ENCODE results near the gene ANKRD1. TPM values are rescaled to one million over a fixed set of nuclear protein-coding genes. Genes with fewer than 3 reads are reported as not detected.
"Not testable (repeated sequence)": the region's sequence is repeated elsewhere in the genome, so short reads cannot be mapped to it uniquely, and the experiment has no call there.

The ANKRD1 gene
- total RNA-seq, 8 experiments from 2014 or later, result 0.11 to 27.7 (median 0.24) TPM; not detected in 3

DNA sequence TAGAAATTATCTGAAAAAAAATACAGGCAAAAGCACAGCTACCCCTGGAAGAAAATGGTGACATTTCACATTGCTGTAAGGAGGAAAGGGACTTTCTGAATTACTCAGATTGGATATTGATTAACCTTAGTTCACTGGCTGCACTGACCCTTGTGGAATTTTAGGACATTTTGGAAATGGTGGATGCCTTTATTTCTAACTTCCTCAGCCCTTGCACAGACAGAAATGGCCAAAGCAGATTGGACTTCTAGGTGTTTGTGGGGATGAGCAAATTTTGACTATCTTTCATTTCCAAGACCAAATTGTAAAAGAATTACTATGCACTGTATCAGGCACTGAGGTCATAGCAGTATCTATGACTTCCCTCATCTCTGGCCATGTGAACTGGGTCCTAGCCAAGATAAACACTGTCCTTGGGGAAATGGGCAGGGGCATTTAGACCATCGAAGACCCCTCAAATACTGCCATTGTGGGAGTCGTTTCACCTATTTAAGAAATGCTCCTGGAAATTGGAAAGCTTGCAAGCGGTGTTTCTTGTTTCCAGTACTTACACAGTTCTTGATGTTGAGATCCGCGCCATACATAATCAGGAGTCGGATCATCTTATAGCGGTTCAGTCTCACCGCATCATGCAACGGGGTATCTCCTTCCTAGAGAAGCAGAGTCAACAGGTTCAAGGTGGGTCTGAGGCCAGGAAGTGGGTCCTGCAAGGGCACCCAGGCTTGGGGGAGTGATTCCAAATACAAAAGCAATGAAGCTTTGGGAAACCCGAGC, 5.7 kb downstream of the ANKRD1 start:
- ATAC-seq (replicated peaks in 6 of 8), result no peak
- peaks cover 0 to 2% of the 10 kb centered on the region in 2 donors for H3K4me1 ChIP-seq (replicated peaks in 1 of 2)
- 76 to 100% (median 90%) methylated on average over 1 to 10 of the region's 10 CpGs; no CpG with 5 or more reads in 3 of the 10 experiments for WGBS, 10 experiments
- H3K4me3 ChIP-seq, result no peak overlapping the region
- no peak overlapping the region for H3K27ac ChIP-seq
- in situ Hi-C loops (cut with MboI; ENCODE audit: low pct_unique_long_range_greater_than_20kb in 2 of 9, low sequenced_read_pairs in 9 of 9, unreplicated experiment in 9 of 9), result loop anchor here in 8 of 9 experiments (5.0 to 25.0 kb wide), 3 partner anchors 322 to 347 kb away; no protein-coding TSS in a partner anchor

DNA sequence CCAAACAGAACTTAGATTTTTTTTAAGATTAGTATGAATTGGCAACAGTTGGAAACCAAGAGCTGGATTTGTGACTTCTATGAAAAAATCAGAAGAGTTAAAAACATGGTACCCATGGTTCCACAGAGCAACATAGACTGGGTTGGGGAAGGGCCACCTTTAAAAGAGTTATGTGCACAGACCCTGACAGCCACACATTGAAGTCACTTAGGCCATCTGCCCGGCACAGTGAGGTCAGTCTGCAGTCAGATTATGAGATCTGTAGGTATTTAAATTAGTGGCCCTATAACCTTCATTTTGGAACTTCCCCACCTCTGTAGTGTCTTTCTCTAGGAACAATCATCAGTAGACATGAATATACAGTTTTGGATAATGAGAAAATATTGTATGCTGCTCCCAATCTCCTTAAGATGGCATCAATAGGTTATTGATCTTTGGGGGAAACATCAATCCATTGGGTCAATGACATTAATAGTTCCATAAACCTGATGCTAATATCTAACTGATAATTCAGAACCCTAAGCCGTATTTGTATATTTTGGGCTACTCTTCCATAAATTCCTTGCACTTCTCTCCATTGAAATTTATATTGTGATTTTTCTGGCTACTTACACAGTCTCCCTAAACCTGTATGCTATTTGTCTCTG, 7.0 kb downstream of the ANKRD1 start:
- in situ Hi-C loops (cut with MboI; ENCODE audit: low pct_unique_long_range_greater_than_20kb in 2 of 9, low sequenced_read_pairs in 9 of 9, unreplicated experiment in 9 of 9), result loop anchor here in 8 of 9 experiments (5.0 to 25.0 kb wide), 3 partner anchors 323 to 348 kb away; no protein-coding TSS in a partner anchor
- Histone ChIP-seq H3K4me3 (no peak overlapping the region), H3K27ac (no peak overlapping the region), H3K4me1 (replicated peaks in 1 of 2) (peaks cover 0 to 2% of the 10 kb centered on the region in 2 donors)
- ATAC-seq (replicated peaks in 6 of 8), result no peak
- WGBS, 10 experiments, result 0 to 100% (median 80%) methylated on average over 1 to 2 of the region's 2 CpGs

DNA sequence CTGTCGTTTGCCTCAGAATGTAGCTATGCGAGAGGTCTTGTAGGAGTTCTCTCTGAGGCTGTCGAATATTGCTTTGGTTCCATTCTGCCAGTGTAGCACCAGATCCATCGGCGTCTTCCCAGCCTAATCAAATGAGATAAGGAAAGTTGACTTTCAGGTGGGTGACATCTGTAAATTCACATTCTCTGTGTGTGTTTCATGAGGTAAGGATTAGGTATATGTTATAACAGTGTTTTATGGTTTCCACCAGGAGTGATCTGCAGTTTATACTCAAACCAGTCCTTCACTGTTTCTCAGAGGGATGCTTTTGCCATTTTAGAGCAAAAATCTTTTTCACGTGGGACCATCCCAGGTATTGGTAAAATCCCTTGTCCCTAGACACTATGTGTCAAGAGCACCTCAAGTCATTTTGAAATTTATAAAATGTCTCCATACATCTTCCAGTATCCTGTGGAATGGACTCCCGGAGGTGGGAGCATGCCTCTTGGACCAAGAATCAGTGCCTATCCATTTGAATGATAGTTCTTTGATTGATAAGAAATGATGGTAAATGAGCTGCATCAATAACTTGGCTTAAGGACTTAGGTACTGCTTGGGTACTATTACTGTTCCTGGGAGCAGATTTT, 7.9 kb downstream of the ANKRD1 start:
- H3K27ac ChIP-seq, result no peak overlapping the region
- ATAC-seq (replicated peaks in 6 of 8), result no peak
- 74 to 100% (median 98%) methylated on average over 3 to 5 of the region's 7 CpGs; no CpG with 5 or more reads in 2 of the 10 experiments for WGBS, 10 experiments
- H3K4me1 ChIP-seq (replicated peaks in 1 of 2), result peaks cover 0 to 2% of the 10 kb centered on the region in 2 donors
- H3K4me3 ChIP-seq, result no peak overlapping the region
- in situ Hi-C loops (cut with MboI; ENCODE audit: low pct_unique_long_range_greater_than_20kb in 2 of 9, low sequenced_read_pairs in 9 of 9, unreplicated experiment in 9 of 9), result loop anchor here in 8 of 9 experiments (5.0 to 25.0 kb wide), 3 partner anchors 324 to 349 kb away; no protein-coding TSS in a partner anchor

- H3K4me3 ChIP-seq, result no peak overlapping the region
- 0 to 88% (median 51%) methylated on average over 2 to 4 of the region's 4 CpGs; no CpG with 5 or more reads in 1 of the 10 experiments for WGBS, 10 experiments
- peak in 3 of 8 experiments; percentile 25 to 55 (median 54) for ATAC-seq (replicated peaks in 6 of 8)
- in situ Hi-C loops (cut with MboI; ENCODE audit: low pct_unique_long_range_greater_than_20kb in 2 of 9, low sequenced_read_pairs in 9 of 9, unreplicated experiment in 9 of 9), result loop anchor here in 8 of 9 experiments (5.0 to 25.0 kb wide), 3 partner anchors 325 to 350 kb away; no protein-coding TSS in a partner anchor
- H3K4me1 ChIP-seq (replicated peaks in 1 of 2), result peaks cover 0 to 2% of the 10 kb centered on the region in 2 donors
- H3K27ac ChIP-seq, result no peak overlapping the region
Measured at GRCh38 chr10:90912174-90912573, 8.7 kb downstream of the ANKRD1 start.

DNA sequence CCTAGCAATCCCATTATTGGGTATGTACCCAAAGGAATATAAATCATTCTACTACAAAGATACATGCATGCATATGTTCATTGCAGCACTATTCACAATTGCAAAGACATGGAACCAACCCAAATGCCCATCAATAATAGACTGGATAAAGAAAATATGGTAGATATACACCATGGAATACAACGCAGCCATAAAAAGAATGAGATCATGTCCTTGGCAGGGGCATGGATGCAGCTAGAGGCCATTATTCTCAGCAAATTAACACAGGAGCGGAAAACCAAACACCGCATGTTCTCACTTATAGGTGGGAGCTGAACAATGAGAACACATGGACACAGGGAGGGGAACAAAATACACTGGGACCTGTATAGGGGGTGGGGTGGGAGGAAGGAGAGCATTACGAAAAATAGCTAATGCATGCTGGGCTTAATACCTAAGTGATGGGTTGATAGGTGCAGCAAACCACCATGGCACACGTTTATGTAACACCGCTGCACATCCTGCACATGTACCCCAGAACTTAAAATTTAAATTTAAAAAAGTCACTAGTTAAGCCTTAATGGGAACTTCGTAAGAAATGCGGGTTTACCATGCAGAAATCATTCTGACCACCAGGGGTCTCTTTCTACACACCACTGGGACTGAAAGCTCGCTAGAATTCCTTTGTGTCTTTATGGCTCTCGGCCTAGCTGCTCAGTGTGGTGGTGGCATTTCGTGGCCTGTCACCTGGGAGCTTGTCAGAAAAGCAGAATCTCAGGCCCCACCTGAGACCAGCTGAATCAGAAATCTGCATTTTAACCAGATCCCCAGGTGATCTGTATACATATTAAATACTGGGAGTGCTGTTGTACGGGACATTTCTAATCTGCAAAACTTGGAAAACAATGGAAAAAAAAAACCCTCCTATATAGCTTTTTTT, 9.5 kb downstream of the ANKRD1 start:
- peak; percentile 80 to 91 (median 88) for ATAC-seq (replicated peaks in 6 of 8)
- 0 to 67% (median 36%) methylated on average over 1 to 9 of the region's 12 CpGs; no CpG with 5 or more reads in 2 of the 10 experiments for WGBS, 10 experiments
- H3K27ac ChIP-seq, result no peak overlapping the region
- in situ Hi-C loops (cut with MboI; ENCODE audit: low pct_unique_long_range_greater_than_20kb in 2 of 9, low sequenced_read_pairs in 9 of 9, unreplicated experiment in 9 of 9), result loop anchor here in 8 of 9 experiments (5.0 to 25.0 kb wide), 3 partner anchors 326 to 351 kb away; no protein-coding TSS in a partner anchor
- peaks cover 0 to 2% of the 10 kb centered on the region in 2 donors for H3K4me1 ChIP-seq (replicated peaks in 1 of 2)
- no peak overlapping the region for H3K4me3 ChIP-seq

- 29 to 100% (median 71%) methylated on average over 1 of the region's 1 CpG; no CpG with 5 or more reads in 1 of the 10 experiments for WGBS, 10 experiments
- H3K4me1 ChIP-seq (replicated peaks in 1 of 2), result no peaks in the 10 kb centered on the region
- in situ Hi-C loops (cut with MboI; ENCODE audit: low pct_unique_long_range_greater_than_20kb in 2 of 9, low sequenced_read_pairs in 9 of 9, unreplicated experiment in 9 of 9), result loop anchor here in 8 of 9 experiments (10.0 to 25.0 kb wide), 3 partner anchors 331 to 356 kb away; no protein-coding TSS in a partner anchor
- no peak overlapping the region for H3K27ac ChIP-seq
- ATAC-seq (replicated peaks in 6 of 8), result no peak
- no peak overlapping the region for H3K4me3 ChIP-seq
Measured at GRCh38 chr10:90906596-90906995, 14.3 kb downstream of the ANKRD1 start.

GRCh38 chr10:90905925-90906324, 15.0 kb downstream of the ANKRD1 start:
- Histone ChIP-seq H3K27ac (no peak overlapping the region), H3K4me3 (no peak overlapping the region), H3K4me1 (replicated peaks in 1 of 2) (no peaks in the 10 kb centered on the region)
- in situ Hi-C loops (cut with MboI; ENCODE audit: low pct_unique_long_range_greater_than_20kb in 2 of 9, low sequenced_read_pairs in 9 of 9, unreplicated experiment in 9 of 9), result loop anchor here in 8 of 9 experiments (10.0 to 25.0 kb wide), 3 partner anchors 331 to 356 kb away; no protein-coding TSS in a partner anchor
- no peak for ATAC-seq (replicated peaks in 6 of 8)
- 11 to 100% (median 92%) methylated on average over 1 of the region's 1 CpG; no CpG with 5 or more reads in 1 of the 10 experiments for WGBS, 10 experiments

DNA sequence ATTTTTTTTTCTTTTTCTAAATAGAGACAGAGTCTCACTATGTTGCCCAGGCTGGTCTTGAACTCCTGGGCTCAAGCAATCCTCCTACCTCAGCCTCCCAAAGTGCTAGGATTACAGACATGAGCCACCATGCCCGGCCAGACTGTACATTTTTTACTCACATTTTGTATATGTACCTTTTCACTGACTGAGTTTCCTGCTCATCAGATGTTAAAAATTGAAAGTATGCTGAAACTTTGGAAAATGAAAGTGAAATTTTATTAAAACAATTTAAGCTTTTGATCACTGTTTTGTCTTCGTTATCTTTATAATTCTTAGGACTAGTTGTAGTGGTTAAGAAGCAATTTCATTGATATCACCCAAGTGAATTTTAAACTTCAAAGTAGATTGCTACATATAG, 24.0 kb downstream of the ANKRD1 start:
- 80 to 100% (median 94%) methylated on average over 1 to 2 of the region's 2 CpGs for WGBS, 10 experiments
- in situ Hi-C loops (cut with MboI; ENCODE audit: low pct_unique_long_range_greater_than_20kb in 2 of 9, low sequenced_read_pairs in 9 of 9, unreplicated experiment in 9 of 9); H3K27ac ChIP-seq; H3K4me3 ChIP-seq; H3K4me1 ChIP-seq (replicated peaks in 1 of 2); ATAC-seq (replicated peaks in 6 of 8): not testable (repeated sequence)

DNA sequence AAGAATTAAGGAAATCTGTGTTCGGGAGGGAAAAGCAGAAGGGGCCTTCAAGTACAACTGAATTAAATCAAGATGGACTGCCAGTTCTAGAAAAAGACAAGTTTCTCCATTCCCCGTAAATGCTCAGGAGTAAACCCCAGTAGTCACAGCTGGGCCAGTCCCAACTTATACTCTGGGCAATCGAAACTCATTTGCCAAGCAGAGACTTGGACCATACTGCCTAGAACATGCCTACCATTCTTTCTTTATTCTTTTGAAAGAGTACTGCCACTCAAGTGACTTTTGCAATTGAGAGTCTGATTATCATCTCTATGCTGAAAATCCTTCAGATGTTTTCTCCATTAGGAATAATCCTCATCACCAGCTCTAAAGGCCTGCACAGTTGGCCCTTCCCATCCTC, 27.7 kb downstream of the ANKRD1 start:
- no peak overlapping the region for H3K27ac ChIP-seq
- 92 to 100% (median 99%) methylated on average over 1 to 3 of the region's 3 CpGs; no CpG with 5 or more reads in 2 of the 10 experiments for WGBS, 10 experiments
- H3K4me3 ChIP-seq, result no peak overlapping the region
- in situ Hi-C loops (cut with MboI; ENCODE audit: low pct_unique_long_range_greater_than_20kb in 2 of 9, low sequenced_read_pairs in 9 of 9, unreplicated experiment in 9 of 9), result no loop called here
- H3K4me1 ChIP-seq (replicated peaks in 1 of 2), result no peaks in the 10 kb centered on the region
- ATAC-seq (replicated peaks in 6 of 8), result no peak

- no peak for ATAC-seq (replicated peaks in 6 of 8)
Measured at GRCh38 chr10:90890347-90890746, 30.5 kb downstream of the ANKRD1 start.

GRCh38 chr10:90889636-90890035, 31.3 kb downstream of the ANKRD1 start:
- no peak for ATAC-seq (replicated peaks in 6 of 8)
- Histone ChIP-seq H3K27ac (no peak overlapping the region), H3K4me1 (replicated peaks in 1 of 2) (no peaks in the 10 kb centered on the region), H3K4me3 (no peak overlapping the region)
- in situ Hi-C loops (cut with MboI; ENCODE audit: low pct_unique_long_range_greater_than_20kb in 2 of 9, low sequenced_read_pairs in 9 of 9, unreplicated experiment in 9 of 9), result no loop called here
- WGBS, 10 experiments, result 100% methylated on average over 1 of the region's 1 CpG; no CpG with 5 or more reads in 3 of the 10 experiments

More at GRCh38 chr10:90890347-90890746, 30.5 kb downstream of the ANKRD1 start:
- in situ Hi-C loops (cut with MboI; ENCODE audit: low pct_unique_long_range_greater_than_20kb in 2 of 9, low sequenced_read_pairs in 9 of 9, unreplicated experiment in 9 of 9), result no loop called here
- Histone ChIP-seq H3K27ac (no peak overlapping the region), H3K4me3 (no peak overlapping the region), H3K4me1 (replicated peaks in 1 of 2) (no peaks in the 10 kb centered on the region)
- WGBS, 10 experiments, result 14 to 100% (median 93%) methylated on average over 2 of the region's 2 CpGs; no CpG with 5 or more reads in 1 of the 10 experiments

DNA sequence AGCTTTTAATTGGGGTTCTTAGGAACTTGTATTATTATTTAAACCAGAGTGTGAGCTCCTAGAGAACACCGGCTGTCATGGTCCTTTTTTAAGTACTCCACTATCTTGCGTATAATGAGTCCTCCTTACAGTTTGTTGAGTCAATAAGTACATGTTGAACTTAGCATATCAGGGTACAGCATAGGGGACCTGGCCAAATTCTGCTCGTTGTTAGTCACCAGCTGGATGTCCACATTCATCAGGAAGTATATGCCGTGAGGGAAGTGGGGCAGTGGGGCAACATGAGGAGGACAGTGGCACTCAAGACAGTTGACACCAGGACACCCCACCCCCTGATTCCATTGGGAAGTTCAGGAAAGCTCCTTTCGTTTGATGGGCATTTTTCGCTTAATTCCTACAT, 32.5 kb downstream of the ANKRD1 start:
- Histone ChIP-seq H3K27ac (no peak overlapping the region), H3K4me3 (no peak overlapping the region), H3K4me1 (replicated peaks in 1 of 2) (no peaks in the 10 kb centered on the region)
- ATAC-seq (replicated peaks in 6 of 8), result no peak
- in situ Hi-C loops (cut with MboI; ENCODE audit: low pct_unique_long_range_greater_than_20kb in 2 of 9, low sequenced_read_pairs in 9 of 9, unreplicated experiment in 9 of 9), result no loop called here
- WGBS, 10 experiments, result 96 to 100% (median 100%) methylated on average over 1 to 6 of the region's 6 CpGs; no CpG with 5 or more reads in 3 of the 10 experiments
